Upper lobe of right lung (tissue), 1 donor: ENCODE data around the gene FAM187B. TPM values are rescaled to one million over a fixed set of nuclear protein-coding genes. Genes with fewer than 3 reads are reported as not detected.

Experiments
- ATAC-seq: fragments of 200-7000 bp; cut with Tn5 transposase; one replicate; pipeline ENCODE4 v1.9.1; 2020; ENCODE audit warnings: mild to moderate bottlenecking, moderate library complexity
- DNase-seq: peaks from one replicate; pipeline ENCODE4 v3.0.0-alpha.2; 2020
- H3K27ac ChIP-seq: fragments of 200-600 bp; one replicate; pipeline ENCODE4 v1.8.0; 2022
- H3K27me3 ChIP-seq: fragments of 200-600 bp; one replicate; pipeline ENCODE4 v1.8.0; 2022; ENCODE audit warnings: mild to moderate bottlenecking
- H3K36me3 ChIP-seq: fragments of 200-600 bp; one replicate; pipeline ENCODE4 v1.8.0; 2022
- H3K4me1 ChIP-seq: fragments of 200-600 bp; one replicate; pipeline ENCODE4 v1.8.0; 2022
- H3K4me3 ChIP-seq: fragments of 200-600 bp; one replicate; pipeline ENCODE4 v1.8.0; 2022; ENCODE audit warnings: mild to moderate bottlenecking
- H3K9me3 ChIP-seq: fragments of 200-600 bp; one replicate; pipeline ENCODE4 v1.8.0; 2022
- intact Hi-C: fragments of 100-400 bp; cut with DNase I; formaldehyde crosslinking; loops from one replicate; pipeline ENCODE4 v1.11.0; 2022
- total RNA-seq: library from RNA; stranded (reverse); fragmentation: NEBNext Ultra II Directional; extraction: Animal tissue kit (Norgen Biotek cat#: 25700); gene quantifications from one replicate; pipeline ENCODE4 v1.2.1, GENCODE V29; 2021
- TF ChIP-seq, protein P1 (sequence below): fragments of 200-600 bp; IDR thresholded peaks from one replicate; pipeline ENCODE4 v1.8.0; 2022; ENCODE audit warnings: antibody characterized with exemption
- donor health status: DM: no; HTN: yes; CAD: no; lungs with severe emphysema.

Gene FAM187B
- total RNA-seq, 1 donor from 2014 or later, result not detected

- Histone ChIP-seq H3K4me3 (peak overlapping the region; percentile 71), H3K36me3 (peaks cover 26% of the 10 kb centered on the region), H3K9me3 (no peaks in the 10 kb centered on the region), H3K4me1 (peaks cover 30% of the 10 kb centered on the region), H3K27ac (peak overlapping the region; percentile 95), H3K27me3 (no peaks in the 10 kb centered on the region)
- peak; percentile 90 for DNase-seq
- TF ChIP-seq, protein P1, sequence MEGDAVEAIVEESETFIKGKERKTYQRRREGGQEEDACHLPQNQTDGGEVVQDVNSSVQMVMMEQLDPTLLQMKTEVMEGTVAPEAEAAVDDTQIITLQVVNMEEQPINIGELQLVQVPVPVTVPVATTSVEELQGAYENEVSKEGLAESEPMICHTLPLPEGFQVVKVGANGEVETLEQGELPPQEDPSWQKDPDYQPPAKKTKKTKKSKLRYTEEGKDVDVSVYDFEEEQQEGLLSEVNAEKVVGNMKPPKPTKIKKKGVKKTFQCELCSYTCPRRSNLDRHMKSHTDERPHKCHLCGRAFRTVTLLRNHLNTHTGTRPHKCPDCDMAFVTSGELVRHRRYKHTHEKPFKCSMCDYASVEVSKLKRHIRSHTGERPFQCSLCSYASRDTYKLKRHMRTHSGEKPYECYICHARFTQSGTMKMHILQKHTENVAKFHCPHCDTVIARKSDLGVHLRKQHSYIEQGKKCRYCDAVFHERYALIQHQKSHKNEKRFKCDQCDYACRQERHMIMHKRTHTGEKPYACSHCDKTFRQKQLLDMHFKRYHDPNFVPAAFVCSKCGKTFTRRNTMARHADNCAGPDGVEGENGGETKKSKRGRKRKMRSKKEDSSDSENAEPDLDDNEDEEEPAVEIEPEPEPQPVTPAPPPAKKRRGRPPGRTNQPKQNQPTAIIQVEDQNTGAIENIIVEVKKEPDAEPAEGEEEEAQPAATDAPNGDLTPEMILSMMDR, result no peak
- ATAC-seq, result peak; percentile 76
- intact Hi-C loops, result no loop called here
These were observed 39.4 kb upstream of the FAM187B start for GRCh38 chr19:35267818-35268535.

DNA sequence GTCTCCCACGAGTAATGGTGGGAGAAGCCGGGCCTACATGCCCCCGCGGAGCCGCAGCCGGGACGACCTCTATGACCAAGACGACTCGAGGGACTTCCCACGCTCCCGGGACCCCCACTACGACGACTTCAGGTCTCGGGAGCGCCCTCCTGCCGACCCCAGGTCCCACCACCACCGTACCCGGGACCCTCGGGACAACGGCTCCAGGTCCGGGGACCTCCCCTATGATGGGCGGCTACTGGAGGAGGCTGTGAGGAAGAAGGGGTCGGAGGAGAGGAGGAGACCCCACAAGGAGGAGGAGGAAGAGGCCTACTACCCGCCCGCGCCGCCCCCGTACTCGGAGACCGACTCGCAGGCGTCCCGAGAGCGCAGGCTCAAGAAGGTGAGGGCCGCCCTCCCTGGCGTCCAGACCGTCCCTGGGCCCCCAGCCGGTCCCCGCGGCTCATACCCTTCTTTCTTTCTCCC, 38.8 kb upstream of the FAM187B start:
- H3K4me1 ChIP-seq, result peaks cover 30% of the 10 kb centered on the region

GRCh38 chr19:35266520-35267352, 38.2 kb upstream of the FAM187B start:
- intact Hi-C loops, result no loop called here
- peak overlapping the region; percentile 71 for H3K4me3 ChIP-seq
- TF ChIP-seq, protein P1, result no peak
- peak overlapping the region; percentile 95 for H3K27ac ChIP-seq
- peaks cover 19% of the 10 kb centered on the region for H3K36me3 ChIP-seq
- no peaks in the 10 kb centered on the region for H3K9me3 ChIP-seq
- H3K27me3 ChIP-seq, result no peaks in the 10 kb centered on the region
- peaks cover 30% of the 10 kb centered on the region for H3K4me1 ChIP-seq
- peak; percentile 72 for DNase-seq
- ATAC-seq, result no peak

More for the DNA sequence above, 38.8 kb upstream of the FAM187B start:
- Histone ChIP-seq H3K36me3 (peaks cover 22% of the 10 kb centered on the region), H3K27me3 (no peaks in the 10 kb centered on the region), H3K9me3 (no peaks in the 10 kb centered on the region), H3K4me3 (peak overlapping the region; percentile 71), H3K27ac (peak overlapping the region; percentile 95)
- DNase-seq (peak; percentile 82), ATAC-seq (peak; percentile 11)
- intact Hi-C loops, result no loop called here
- TF ChIP-seq, protein P1, result no peak

- no peak for ATAC-seq
- peak overlapping the region; percentile 6 for H3K27ac ChIP-seq
- TF ChIP-seq, protein P1, result no peak
These were observed 37.5 kb upstream of the FAM187B start for GRCh38 chr19:35265900-35266519.

DNA sequence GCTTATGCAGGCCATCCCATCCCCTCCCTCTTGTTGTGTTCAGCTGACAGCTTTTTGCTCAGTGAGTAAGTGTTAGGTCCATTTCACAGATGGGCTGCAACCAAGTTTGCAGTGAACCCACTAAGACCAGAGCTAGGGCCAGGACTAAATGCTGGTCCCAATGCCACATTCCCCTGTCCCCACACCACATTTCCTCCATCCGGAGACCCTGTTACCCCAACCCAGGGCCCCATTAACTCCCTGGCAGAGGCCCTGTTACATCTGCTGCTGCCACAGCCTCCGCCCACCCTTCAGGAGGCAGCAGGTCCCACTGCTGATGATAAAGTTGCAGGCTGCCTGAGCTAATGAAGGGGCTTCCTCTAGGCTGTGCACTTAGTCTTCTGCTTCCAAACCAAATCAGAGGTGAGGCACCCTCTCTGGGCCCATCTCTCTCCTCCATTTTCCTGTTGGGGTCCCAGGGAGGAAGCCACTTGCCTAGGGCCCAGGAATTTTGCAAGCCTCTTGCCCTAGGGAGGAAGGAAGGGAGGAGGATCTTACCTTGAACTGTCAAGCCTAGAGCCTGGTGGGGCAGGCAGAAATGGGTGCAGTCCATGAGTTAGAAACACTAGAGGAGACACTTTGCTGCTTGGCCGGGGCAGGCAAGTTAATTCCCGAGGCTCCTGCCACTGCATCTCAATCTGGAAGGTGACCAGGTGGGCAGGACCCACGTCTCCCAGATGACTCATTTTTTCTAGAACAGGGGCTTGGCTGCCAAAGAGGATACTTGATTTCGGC, 36.8 kb upstream of the FAM187B start:
- Histone ChIP-seq H3K36me3 (peaks cover 5% of the 10 kb centered on the region), H3K9me3 (no peaks in the 10 kb centered on the region), H3K27ac (peak overlapping the region; percentile 6), H3K4me3 (no peak overlapping the region), H3K4me1 (peaks cover 30% of the 10 kb centered on the region), H3K27me3 (no peaks in the 10 kb centered on the region)
- TF ChIP-seq, protein P1, result no peak
- DNase-seq, result peak; percentile 51
- intact Hi-C loops, result no loop called here
- no peak for ATAC-seq

More at GRCh38 chr19:35265900-35266519, 37.5 kb upstream of the FAM187B start:
- Histone ChIP-seq H3K36me3 (peaks cover 12% of the 10 kb centered on the region), H3K9me3 (no peaks in the 10 kb centered on the region), H3K4me3 (no peak overlapping the region), H3K4me1 (peaks cover 30% of the 10 kb centered on the region), H3K27me3 (no peaks in the 10 kb centered on the region)
- intact Hi-C loops, result no loop called here
- peak; percentile 61 for DNase-seq
